ENCODE results near the gene CRTC1.

- TF ChIP-seq, protein P1, sequence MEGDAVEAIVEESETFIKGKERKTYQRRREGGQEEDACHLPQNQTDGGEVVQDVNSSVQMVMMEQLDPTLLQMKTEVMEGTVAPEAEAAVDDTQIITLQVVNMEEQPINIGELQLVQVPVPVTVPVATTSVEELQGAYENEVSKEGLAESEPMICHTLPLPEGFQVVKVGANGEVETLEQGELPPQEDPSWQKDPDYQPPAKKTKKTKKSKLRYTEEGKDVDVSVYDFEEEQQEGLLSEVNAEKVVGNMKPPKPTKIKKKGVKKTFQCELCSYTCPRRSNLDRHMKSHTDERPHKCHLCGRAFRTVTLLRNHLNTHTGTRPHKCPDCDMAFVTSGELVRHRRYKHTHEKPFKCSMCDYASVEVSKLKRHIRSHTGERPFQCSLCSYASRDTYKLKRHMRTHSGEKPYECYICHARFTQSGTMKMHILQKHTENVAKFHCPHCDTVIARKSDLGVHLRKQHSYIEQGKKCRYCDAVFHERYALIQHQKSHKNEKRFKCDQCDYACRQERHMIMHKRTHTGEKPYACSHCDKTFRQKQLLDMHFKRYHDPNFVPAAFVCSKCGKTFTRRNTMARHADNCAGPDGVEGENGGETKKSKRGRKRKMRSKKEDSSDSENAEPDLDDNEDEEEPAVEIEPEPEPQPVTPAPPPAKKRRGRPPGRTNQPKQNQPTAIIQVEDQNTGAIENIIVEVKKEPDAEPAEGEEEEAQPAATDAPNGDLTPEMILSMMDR (IDR thresholded peaks at IDR 0.05): no peak
- TF ChIP-seq ZNF416 (CRISPR knock-in tag; IDR thresholded peaks at IDR 0.05): no peak
- TF ChIP-seq CREM (CRISPR knock-in tag; IDR thresholded peaks at IDR 0.05): no peak
- no peak for TF ChIP-seq ZNF263 (CRISPR knock-in tag; IDR thresholded peaks at IDR 0.05; ENCODE audit: low read depth)
These were observed 28.2 kb upstream of the CRTC1 start for GRCh38 chr19:18655173-18655844.
